Endodermal cell (in vitro differentiated cells): Measurements from ENCODE around the gene PRR23C. TPM values are rescaled to one million over a fixed set of nuclear protein-coding genes. Genes with fewer than 3 reads are reported as not detected.

Experiments used
- DNase-seq: peaks from one replicate; pipeline ENCODE4 v3.0.0-alpha.2; 2017
- H3K27ac ChIP-seq: 2 replicates; pipeline ENCODE4 v1.5.1; 2013; ENCODE audit warnings: mild to moderate bottlenecking, low read depth, low read length, moderate library complexity
- H3K27me3 ChIP-seq: 2 replicates; pipeline ENCODE4 v1.6.1; 2013; ENCODE audit warnings: mild to moderate bottlenecking, low read length, moderate library complexity; ENCODE audit not compliant: insufficient read depth, control insufficient read depth, poor library complexity, severe bottlenecking
- H3K36me3 ChIP-seq: 2 replicates; pipeline ENCODE4 v1.7.0; 2013; ENCODE audit warnings: mild to moderate bottlenecking, low read length, moderate library complexity; ENCODE audit not compliant: control insufficient read depth, insufficient read depth
- H3K4me1 ChIP-seq: one replicate; pipeline ENCODE4 v1.7.0; 2013; ENCODE audit warnings: low read length; ENCODE audit not compliant: control insufficient read depth, insufficient read depth
- H3K4me3 ChIP-seq: 2 replicates; pipeline ENCODE4 v1.5.1; 2013; ENCODE audit warnings: mild to moderate bottlenecking, low read length, moderate library complexity
- H3K9ac ChIP-seq: 2 replicates; pipeline ENCODE4 v1.6.1; 2013; ENCODE audit warnings: mild to moderate bottlenecking, low read length, moderate library complexity; ENCODE audit not compliant: poor library complexity, severe bottlenecking; ENCODE audit errors: extremely low read depth
- H3K9me3 ChIP-seq: 2 replicates; pipeline ENCODE4 v1.6.1; 2013; ENCODE audit warnings: mild to moderate bottlenecking, low read length, moderate library complexity; ENCODE audit not compliant: control insufficient read depth
- H3K27ac Mint-ChIP-seq: 2 replicates; pipeline ENCODE4 v1.8.0; 2020; ENCODE audit warnings: mixed read lengths
- H3K27me3 Mint-ChIP-seq: 2 replicates; pipeline ENCODE4 v1.8.0; 2021; ENCODE audit warnings: mild to moderate bottlenecking, mixed read lengths; ENCODE audit not compliant: insufficient read depth
- H3K36me3 Mint-ChIP-seq: 2 replicates; pipeline ENCODE4 v1.8.0; 2020; ENCODE audit warnings: low read depth, mixed read lengths
- H3K4me1 Mint-ChIP-seq: 2 replicates; pipeline ENCODE4 v1.8.0; 2020; ENCODE audit warnings: mixed read lengths
- H3K4me3 Mint-ChIP-seq: 2 replicates; pipeline ENCODE4 v1.8.0; 2020; ENCODE audit warnings: mild to moderate bottlenecking, moderate library complexity, mixed read lengths
- H3K9me3 Mint-ChIP-seq: 2 replicates; pipeline ENCODE4 v1.8.0; 2020; ENCODE audit warnings: mild to moderate bottlenecking, mixed read lengths
- CTCF ChIP-seq: fragments of 200-600 bp; sonication (generic); conservative IDR thresholded peaks from 2 replicates; pipeline ENCODE4 v1.5.0; 2021; ENCODE audit warnings: antibody characterized with exemption, mild to moderate bottlenecking
- WGBS, 2 experiments: methylation state at CpG; one replicate each; pipeline versions ENCODE4 v1.1.5 to v1.1.7; 2013; ENCODE audit warnings: missing lambda C conversion rate in 2 of 2, mixed read lengths in 1 of 2; ENCODE audit not compliant: insufficient coverage in 1 of 2, insufficient read length in 1 of 2; 5-methylcytosine and 5-hydroxymethylcytosine counted together
- total RNA-seq, 2 donors: library from RNA; stranded (reverse); fragmentation: NEBNext Ultra II Directional in 1 of 2; extraction: Animal tissue kit (Norgen Biotek cat#: 25700) in 1 of 2; gene quantifications; 2 replicates in 1 of 2; 3 replicates in 1 of 2; pipeline ENCODE4 v1.2.1, GENCODE V29; 2021

Gene PRR23C
- total RNA-seq, 2 donors from 2014 or later: not detected

- TF ChIP-seq CTCF: no peak
- Histone ChIP-seq H3K27me3 (no peaks in the 10 kb centered on the region), H3K36me3 (no peaks in the 10 kb centered on the region), H3K4me1 (no peaks in the 10 kb centered on the region), H3K27ac (no peak within 1 kb of the TSS), H3K4me3 (no peak within 1 kb of the TSS), H3K9me3 (no peaks in the 10 kb centered on the region), H3K9ac (no peak within 1 kb of the TSS)
- Mint-ChIP-seq H3K27ac (no peak within 1 kb of the TSS), H3K36me3 (no peaks in the 10 kb centered on the region), H3K27me3 (peaks cover 8% of the 10 kb centered on the region), H3K4me3 (no peak within 1 kb of the TSS), H3K4me1 (no peaks in the 10 kb centered on the region), H3K9me3 (peaks cover 32% of the 10 kb centered on the region)
- DNase-seq: no peak
- WGBS, 2 experiments: 93 to 94% methylated on average over 45 to 60 of the region's 60 CpGs
Measured at GRCh38 chr3:139006051-139006716, 38.5 kb downstream of the PRR23C start, which contains the start of gene PRR23A. Gene PRR23A, minus strand, starts transcription at chr3:139006268. Its CDS starts 0 bp downstream, at chr3:139006268.

- no peak overlapping the region for H3K4me3 ChIP-seq
- TF ChIP-seq CTCF: no peak
- Mint-ChIP-seq H3K4me3 (no peak overlapping the region), H3K27me3 (peaks cover 8% of the 10 kb centered on the region), H3K4me1 (no peaks in the 10 kb centered on the region), H3K27ac (no peak overlapping the region), H3K36me3 (no peaks in the 10 kb centered on the region), H3K9me3 (peaks cover 31% of the 10 kb centered on the region)
- no peak overlapping the region for H3K9ac ChIP-seq
- H3K36me3 ChIP-seq: no peaks in the 10 kb centered on the region
- no peaks in the 10 kb centered on the region for H3K4me1 ChIP-seq
- no peaks in the 10 kb centered on the region for H3K9me3 ChIP-seq
- no peak overlapping the region for H3K27ac ChIP-seq
- no peaks in the 10 kb centered on the region for H3K27me3 ChIP-seq
- 89 to 93% methylated on average over 26 to 45 of the region's 45 CpGs for WGBS, 2 experiments
- no peak for DNase-seq
Measured at GRCh38 chr3:139005356-139005993, 39.2 kb downstream of the PRR23C start.

- Mint-ChIP-seq H3K27me3 (peaks cover 34% of the 10 kb centered on the region), H3K9me3 (no peaks in the 10 kb centered on the region), H3K4me1 (no peaks in the 10 kb centered on the region), H3K36me3 (no peaks in the 10 kb centered on the region), H3K27ac (no peak overlapping the region), H3K4me3 (no peak overlapping the region)
- no peak overlapping the region for H3K27ac ChIP-seq
- no peak for TF ChIP-seq CTCF
- 100% methylated on average over 1 of the region's 1 CpG; no CpG with 5 or more reads in 1 of the 2 experiments for WGBS, 2 experiments
- H3K36me3 ChIP-seq: no peaks in the 10 kb centered on the region
- H3K4me3 ChIP-seq: no peak overlapping the region
- peaks cover 27% of the 10 kb centered on the region for H3K27me3 ChIP-seq
- no peak overlapping the region for H3K9ac ChIP-seq
- no peaks in the 10 kb centered on the region for H3K4me1 ChIP-seq
- no peaks in the 10 kb centered on the region for H3K9me3 ChIP-seq
- DNase-seq: no peak
Measured at GRCh38 chr3:138995706-138996105, 49.0 kb downstream of the PRR23C start.

Other genes starting within 250 kb of the PRR23C start
- 10 to 100 TPM; 51.4 to 53.0 TPM for gene PIK3CB, start 210.0 kb downstream of the PRR23C start, total RNA-seq
- gene FOXL2, start 97.8 kb downstream of the PRR23C start, total RNA-seq: under 1 TPM; 0.11 to 0.24 TPM
- gene FOXL2NB, start 97.7 kb downstream of the PRR23C start, total RNA-seq: under 1 TPM; 0.24 to 0.40 TPM
- gene PRR23A, start 38.6 kb downstream of the PRR23C start, total RNA-seq: not detected
- not detected for gene PRR23B, start 24.0 kb downstream of the PRR23C start, total RNA-seq